ENCODE measurements around the gene BLM. TPM values are rescaled to one million over a fixed set of nuclear protein-coding genes. Genes with fewer than 3 reads are reported as not detected.

BLM gene
- total and polyA plus RNA-seq, 10 of the 15 experiments (the other 5 are each of a cell fraction or from before 2014, with no cell fraction given), result 23.0 to 68.4 (median 43.9) TPM

- in situ Hi-C loops (cut with MboI) (no loop called here), intact Hi-C loops (cut with micrococcal nuclease; ENCODE audit: unreplicated experiment) (no loop called here)
- ATAC-seq (peak; percentile 96), FAIRE-seq (peak; percentile 92), DNase-seq (ENCODE audit: low read depth, low spot score) (peak; percentile 50)
- H3K4me3 ChIP-seq, result no peak overlapping the region
- H3K4me2 ChIP-seq (ENCODE audit: control insufficient read depth, insufficient read depth), result peak overlapping the region; percentile 3; the same call in 1 of the 2 replicates
- no peak overlapping the region; the same call in 1 of the 2 replicates for H2AFZ ChIP-seq (ENCODE audit: control insufficient read depth, low read depth, low read length)
- POLR2A ChIA-PET, result interaction anchor here (0.7 to 0.9 kb wide), 4 partner anchors 15 to 689 kb away, joined by 3 read pairs; no protein-coding TSS in a partner anchor
- RAD21 ChIA-PET (ENCODE audit: unreplicated experiment), result interaction anchor here (0.7 to 2.4 kb wide), 9 partner anchors 9 to 703 kb away, joined by 3 to 7 read pairs (median 3); no protein-coding TSS in a partner anchor
- SMC1A ChIA-PET (ENCODE audit: uncharacterized antibody, unreplicated experiment), result interaction anchor here (0.6 to 2.1 kb wide), 9 partner anchors 8 to 55 kb away, joined by 3 to 8 read pairs (median 4); no protein-coding TSS in a partner anchor
- H3K9ac ChIP-seq (ENCODE audit: control insufficient read depth, insufficient read depth, low read length), result no peak overlapping the region
- no TSS peak for BruUV-seq (replicated peaks)
- no peaks in the 10 kb centered on the region; the same call in 2 of the 3 replicates for H3K9me3 ChIP-seq (replicated peaks; ENCODE audit: control insufficient read depth, insufficient read depth, low read length)
- H4K20me1 ChIP-seq (ENCODE audit: control insufficient read depth, insufficient read depth), result no peaks in the 10 kb centered on the region
- peak overlapping the region; percentile 40 for H3K27ac ChIP-seq (ENCODE audit: control insufficient read depth, insufficient read depth)
- peaks cover 9% of the 10 kb centered on the region for H3K4me1 ChIP-seq (ENCODE audit: control insufficient read depth, insufficient read depth, low read length)
- no peaks in the 10 kb centered on the region for H3K27me3 ChIP-seq (replicated peaks in 1 of 2; ENCODE audit: control insufficient read depth in 2 of 2, insufficient read depth in 2 of 2, low read length in 1 of 2)
- H3K36me3 ChIP-seq (ENCODE audit: control insufficient read depth in 2 of 2, insufficient read depth in 2 of 2, low read length in 1 of 2), result no peaks in the 10 kb centered on the region
- CTCF ChIA-PET, result interaction anchor here (0.7 to 1.3 kb wide), 3 partner anchors 12 to 86 kb away, joined by 3 to 4 read pairs (median 3); no protein-coding TSS in a partner anchor
- H3K79me2 ChIP-seq (ENCODE audit: control insufficient read depth, insufficient read depth, low read length), result no peaks in the 10 kb centered on the region
- 35% methylated on average over 9 of the region's 9 CpGs for WGBS (ENCODE audit: insufficient coverage, insufficient replicate concordance, low lambda C conversion rate, missing lambda C conversion rate)
- TF ChIP-seq MEF2B (IDR thresholded peaks at IDR 0.05; ENCODE audit: partially characterized antibody, poor library complexity, severe bottlenecking) (peak; percentile 73), RAD51 (IDR thresholded peaks at IDR 0.05) (no peak), JUNB (IDR thresholded peaks at IDR 0.05) (peak; percentile 66), IKZF2 (IDR thresholded peaks at IDR 0.05) (peak; percentile 65 to 77; a peak in 3 of 4 replicates), HDAC2 (IDR thresholded peaks at IDR 0.05) (no peak), PKNOX1 (IDR thresholded peaks at IDR 0.05) (peak; percentile 86), BCL11A (IDR thresholded peaks at IDR 0.05; ENCODE audit: low read depth, low read length) (0 out of 2 replicates have a peak, but pooled peaks have one; percentile 14), STAT1 (conservative IDR thresholded peaks at IDR 0.05) (no peak), BCL3 (IDR thresholded peaks at IDR 0.05; ENCODE audit: borderline replicate concordance, insufficient read depth, low read depth, low read length, poor library complexity, severe bottlenecking) (peak; percentile 67), ZSCAN29 (IDR thresholded peaks at IDR 0.05) (no peak), IKZF1 (conservative IDR thresholded peaks at IDR 0.05) (peak; percentile 66), TBL1XR1 (IDR thresholded peaks at IDR 0.05; ENCODE audit: low read depth, low read length) (no peak), PBX3 (IDR thresholded peaks at IDR 0.05; ENCODE audit: insufficient replicate concordance, low read depth, low read length) (peak; percentile 42), GATAD2B (conservative IDR thresholded peaks at IDR 0.05; ENCODE audit: low read depth) (peak; percentile 42), DPF2 (IDR thresholded peaks at IDR 0.05) (peak; percentile 44; the same call in 1 of the 2 replicates), SP1 (IDR thresholded peaks at IDR 0.05; ENCODE audit: low read depth, low read length) (no peak), FOXK2 (IDR thresholded peaks at IDR 0.05) (no peak), NFIC (IDR thresholded peaks at IDR 0.05; ENCODE audit: low read depth, low read length) (0 out of 2 replicates have a peak, but pooled peaks have one; percentile 24), CREM (IDR thresholded peaks at IDR 0.05; ENCODE audit: low read depth) (peak; percentile 62), TAF1 (IDR thresholded peaks at IDR 0.05; ENCODE audit: borderline replicate concordance, low read depth, low read length) (no peak), NFYA (IDR thresholded peaks at IDR 0.05; ENCODE audit: borderline replicate concordance, low read depth, low read length) (no peak), EED (IDR thresholded peaks at IDR 0.05; ENCODE audit: low read depth) (peak; percentile 70)
These were observed 128.2 kb downstream of the BLM start for GRCh38 chr15:90845201-90845949.

Measured in GM12878 (cell line).